Right renal pelvis (tissue), 4 donors: ENCODE data around the gene CGNL1. TPM values are rescaled to one million over a fixed set of nuclear protein-coding genes. Genes with fewer than 3 reads are reported as not detected.

Experiments used
- DNase-seq, 4 donors: peaks; one replicate each; pipeline ENCODE4 v3.0.0-alpha.2; 2013; ENCODE audit warnings: low read depth in 4 of 4, low spot score in 3 of 4, missing footprints in 1 of 4
- polyA plus RNA-seq, 4 donors: library from polyadenylated mRNA; unstranded; fragments of 120-200 nt; gene quantifications; one replicate each; pipeline ENCODE4 v1.2.1, GENCODE V29; 2013; ENCODE audit not compliant: insufficient read length in 4 of 4

CGNL1 gene
- polyA plus RNA-seq, 4 donors: 57.5 to 67.3 (median 63.9) TPM

- DNase-seq: no peak
These were observed 163.9 kb downstream of the CGNL1 start for GRCh38 chr15:57540211-57540610.

- DNase-seq: no peak
These were observed 164.4 kb downstream of the CGNL1 start for GRCh38 chr15:57540736-57541135.

GRCh38 chr15:57541271-57541670, 165.0 kb downstream of the CGNL1 start:
- no peak for DNase-seq

GRCh38 chr15:57541805-57542504, 165.7 kb downstream of the CGNL1 start:
- peak in 1 of 4 donors; percentile 69 for DNase-seq

- no peak for DNase-seq
These were observed 166.2 kb downstream of the CGNL1 start for GRCh38 chr15:57542505-57542817.

- no peak for DNase-seq
These were observed 168.7 kb downstream of the CGNL1 start for GRCh38 chr15:57544848-57545480.

GRCh38 chr15:57545995-57546394, 169.7 kb downstream of the CGNL1 start:
- no peak for DNase-seq

- no peak for DNase-seq
These were observed 171.0 kb downstream of the CGNL1 start for GRCh38 chr15:57547243-57547755.

- no peak for DNase-seq
These were observed 172.0 kb downstream of the CGNL1 start for GRCh38 chr15:57548351-57548750.

- DNase-seq: no peak
These were observed 172.5 kb downstream of the CGNL1 start for GRCh38 chr15:57548835-57549234.

GRCh38 chr15:57549935-57550334, 173.6 kb downstream of the CGNL1 start:
- no peak for DNase-seq

- DNase-seq: no peak
These were observed 174.3 kb downstream of the CGNL1 start for GRCh38 chr15:57550640-57551039.

GRCh38 chr15:57551715-57552677, 175.7 kb downstream of the CGNL1 start:
- DNase-seq: peak in 1 of 4 donors; percentile 34

GRCh38 chr15:57552678-57553334, 176.5 kb downstream of the CGNL1 start:
- no peak for DNase-seq

- no peak for DNase-seq
These were observed 177.2 kb downstream of the CGNL1 start for GRCh38 chr15:57553526-57553925.

GRCh38 chr15:57554063-57554811, 177.9 kb downstream of the CGNL1 start:
- DNase-seq: no peak

GRCh38 chr15:57554812-57555179, 178.5 kb downstream of the CGNL1 start:
- DNase-seq: no peak

- no peak for DNase-seq
These were observed 179.0 kb downstream of the CGNL1 start for GRCh38 chr15:57555270-57555669.

- no peak for DNase-seq
These were observed 179.7 kb downstream of the CGNL1 start for GRCh38 chr15:57556040-57556439.

- DNase-seq: no peak
These were observed 181.0 kb downstream of the CGNL1 start for GRCh38 chr15:57557267-57557666.
